Esophagus squamous epithelium (tissue), 4 donors: ENCODE results near the gene GOLGA5.

Experiments used
- POLR2A ChIP-seq, 4 donors: fragments of 450-650 bp; IDR thresholded peaks; one replicate each; pipeline ENCODE4 v1.6.1; 2017; ENCODE audit warnings: antibody characterized with exemption in 4 of 4, mild to moderate bottlenecking in 4 of 4, moderate library complexity in 3 of 4
- TF ChIP-seq, protein P1 (sequence below), 6 experiments: fragments of 450-650 bp in 4 of 6; fragments of 200-600 bp in 2 of 6; sonication (generic) in 2 of 6; IDR thresholded peaks; one replicate each; pipeline ENCODE4 v1.5.1; 2016 to 2019; ENCODE audit warnings: antibody characterized with exemption in 6 of 6, mild to moderate bottlenecking in 4 of 6, moderate library complexity in 4 of 6

- TF ChIP-seq, protein P1, sequence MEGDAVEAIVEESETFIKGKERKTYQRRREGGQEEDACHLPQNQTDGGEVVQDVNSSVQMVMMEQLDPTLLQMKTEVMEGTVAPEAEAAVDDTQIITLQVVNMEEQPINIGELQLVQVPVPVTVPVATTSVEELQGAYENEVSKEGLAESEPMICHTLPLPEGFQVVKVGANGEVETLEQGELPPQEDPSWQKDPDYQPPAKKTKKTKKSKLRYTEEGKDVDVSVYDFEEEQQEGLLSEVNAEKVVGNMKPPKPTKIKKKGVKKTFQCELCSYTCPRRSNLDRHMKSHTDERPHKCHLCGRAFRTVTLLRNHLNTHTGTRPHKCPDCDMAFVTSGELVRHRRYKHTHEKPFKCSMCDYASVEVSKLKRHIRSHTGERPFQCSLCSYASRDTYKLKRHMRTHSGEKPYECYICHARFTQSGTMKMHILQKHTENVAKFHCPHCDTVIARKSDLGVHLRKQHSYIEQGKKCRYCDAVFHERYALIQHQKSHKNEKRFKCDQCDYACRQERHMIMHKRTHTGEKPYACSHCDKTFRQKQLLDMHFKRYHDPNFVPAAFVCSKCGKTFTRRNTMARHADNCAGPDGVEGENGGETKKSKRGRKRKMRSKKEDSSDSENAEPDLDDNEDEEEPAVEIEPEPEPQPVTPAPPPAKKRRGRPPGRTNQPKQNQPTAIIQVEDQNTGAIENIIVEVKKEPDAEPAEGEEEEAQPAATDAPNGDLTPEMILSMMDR (IDR thresholded peaks at IDR 0.05): no peak
- no peak for TF ChIP-seq POLR2A (IDR thresholded peaks at IDR 0.05)
Observed at GRCh38 chr14:92819011-92819597, 25.0 kb downstream of the GOLGA5 start.
